HG03095 (cell line): ENCODE data around the gene RRAGC.

Experiments used
- ATAC-seq: cut with Tn5 transposase; IDR thresholded peaks from one replicate; pipeline ENCODE4 v1.9.1; 2021; ENCODE audit warnings: moderate library complexity; ENCODE audit not compliant: unreplicated experiment

Gene RRAGC

GRCh38 chr1:38859561-38860453, at the start of gene RRAGC:
Gene RRAGC, minus strand, starts transcription at chr1:38859772. Its CDS starts 126 bp downstream, at chr1:38859646.
- peak; percentile 88 for ATAC-seq

DNA sequence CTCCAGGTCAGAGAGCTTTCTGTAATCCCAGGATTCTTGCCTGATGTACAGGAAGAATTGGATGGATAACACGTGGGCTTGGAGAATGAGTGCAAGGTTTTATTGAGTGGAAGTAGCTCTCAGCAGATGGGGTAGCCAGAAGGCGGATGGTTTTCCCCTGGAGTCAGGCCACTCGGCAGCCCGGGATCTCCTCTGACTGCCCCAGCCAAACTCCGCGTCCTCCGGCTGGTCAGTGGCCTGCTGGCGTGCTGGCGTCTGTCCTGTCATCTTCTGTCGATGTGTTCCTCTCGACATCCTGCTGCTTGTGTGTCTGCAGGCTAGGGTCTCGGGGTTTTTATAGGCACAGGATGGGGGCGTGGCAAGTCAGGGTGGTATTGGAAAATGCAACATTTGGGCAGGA, 49.2 kb upstream of the RRAGC start:
- no peak for ATAC-seq

DNA sequence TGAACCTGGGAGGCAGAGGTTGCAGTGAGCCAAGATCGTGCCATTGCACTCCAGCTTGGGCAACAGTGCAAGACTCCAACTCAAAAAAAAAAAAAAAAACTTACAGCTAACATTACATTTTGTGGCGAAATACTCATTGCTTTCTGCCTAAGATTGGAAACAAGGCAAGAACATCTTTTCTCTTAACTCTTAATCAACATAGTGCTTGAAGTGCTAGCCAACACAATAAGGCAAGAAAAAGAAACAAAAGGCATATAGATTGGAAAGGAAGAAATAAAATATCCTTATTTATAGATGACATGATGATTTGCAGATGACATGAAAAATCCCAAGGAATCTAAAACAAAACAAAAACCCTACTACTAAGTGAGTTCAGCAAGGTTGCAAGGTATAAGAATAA, 46.4 kb upstream of the RRAGC start:
- ATAC-seq = no peak

DNA sequence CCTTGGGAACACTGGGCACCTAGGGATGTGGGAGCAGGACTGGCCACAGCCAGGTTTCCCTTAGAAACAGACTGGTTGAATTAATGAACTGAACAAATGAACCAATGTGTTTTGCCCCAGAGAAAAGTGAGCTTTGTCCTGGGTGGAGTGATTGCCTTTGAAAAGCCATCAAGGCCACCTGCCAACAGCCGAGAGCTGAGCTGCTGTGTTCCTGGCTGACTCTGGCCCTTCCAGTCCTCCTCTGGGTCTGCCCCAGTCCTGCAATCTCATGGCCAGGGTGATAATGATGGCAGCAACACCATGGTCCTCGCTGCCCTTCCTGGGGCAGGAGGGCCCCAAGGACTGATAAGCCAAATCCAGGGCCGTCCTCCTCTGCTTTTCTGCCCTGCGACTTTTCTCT, 40.0 kb upstream of the RRAGC start:
- ATAC-seq = no peak

DNA sequence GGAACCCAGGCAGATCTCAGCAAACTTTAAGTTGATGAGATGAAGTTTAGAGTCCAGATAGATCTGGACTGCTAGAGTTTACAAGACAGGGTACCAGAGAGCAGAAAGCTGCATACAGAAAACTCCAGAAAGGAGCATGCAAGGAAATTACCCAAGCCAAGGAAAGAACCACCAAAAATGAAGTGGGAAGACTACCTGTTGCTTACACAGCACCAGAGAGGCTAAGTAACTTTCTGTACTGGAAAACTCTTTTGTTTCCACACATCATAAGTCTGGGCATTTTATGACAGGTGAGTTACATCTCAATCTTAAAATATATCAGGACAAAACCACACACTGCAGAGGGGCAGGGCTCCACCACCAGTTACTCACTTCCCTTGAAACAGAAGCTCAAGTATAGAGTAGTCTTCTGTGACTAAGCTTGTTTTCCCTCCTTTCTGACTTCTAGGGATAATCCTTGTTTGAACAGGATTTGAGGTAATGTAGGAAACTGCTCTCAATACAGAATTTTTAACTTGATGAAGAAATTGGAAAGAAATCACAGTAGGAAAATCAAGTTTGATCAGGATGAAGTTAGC, 39.2 kb upstream of the RRAGC start:
- ATAC-seq = no peak

- ATAC-seq = no peak
Measured at GRCh38 chr1:38896169-38896568, 36.6 kb upstream of the RRAGC start.

DNA sequence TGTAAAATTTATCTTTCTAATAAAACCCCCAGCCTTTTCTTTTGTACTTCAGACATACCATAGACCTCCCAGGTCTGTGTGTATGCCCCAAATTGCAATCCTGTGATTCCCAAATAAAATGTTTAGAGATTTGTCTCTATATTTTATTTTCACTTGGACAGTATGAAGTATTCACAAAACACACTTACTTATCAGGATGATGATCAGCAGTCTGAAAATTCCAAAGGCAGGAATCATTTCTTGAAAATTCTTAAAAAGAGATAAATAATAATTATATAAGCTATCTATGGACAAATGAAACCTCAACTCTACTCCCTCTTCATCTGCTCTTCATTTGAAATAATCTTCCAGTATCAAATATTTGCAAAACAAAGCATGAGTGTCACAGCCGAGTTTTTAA, 33.4 kb upstream of the RRAGC start:
- no peak for ATAC-seq

DNA sequence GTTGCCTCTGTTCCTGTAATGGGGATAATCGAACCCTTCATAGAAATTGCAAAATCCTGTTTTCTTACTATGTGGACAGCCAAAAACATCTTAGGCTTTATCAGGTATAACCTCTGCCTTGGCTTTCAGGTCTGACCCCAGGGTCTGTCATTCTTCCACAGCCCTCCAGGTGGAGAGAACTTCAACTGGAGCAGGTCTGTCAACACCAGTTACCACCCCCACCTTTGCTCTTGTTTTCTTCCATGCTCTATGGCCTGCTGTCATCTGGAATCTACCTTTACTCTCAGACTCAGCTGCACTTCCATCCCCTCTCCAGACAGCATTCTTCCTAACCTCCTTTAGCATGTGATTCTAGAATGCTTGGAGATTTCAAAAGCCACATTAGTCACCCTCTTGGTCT, 32.2 kb upstream of the RRAGC start:
- ATAC-seq = no peak

DNA sequence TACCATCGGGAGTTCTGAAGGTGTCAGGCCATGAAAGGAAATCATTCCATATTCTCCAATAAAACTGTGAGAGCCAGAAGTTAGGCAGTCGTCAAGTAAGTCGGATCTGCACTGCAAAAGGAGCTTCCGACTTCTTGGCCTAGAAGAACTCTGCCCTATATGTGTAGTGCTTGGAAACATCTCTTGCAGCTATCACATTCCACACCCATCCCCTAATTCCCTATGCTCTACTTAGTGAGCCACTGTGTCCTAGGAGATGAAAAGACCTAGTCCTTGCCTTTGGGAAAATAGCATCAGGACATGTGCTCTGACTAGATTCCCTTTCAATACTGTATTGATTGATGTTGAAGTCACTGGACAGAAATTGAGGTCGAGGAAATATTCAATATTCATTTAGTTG, 30.0 kb upstream of the RRAGC start:
- no peak for ATAC-seq

DNA sequence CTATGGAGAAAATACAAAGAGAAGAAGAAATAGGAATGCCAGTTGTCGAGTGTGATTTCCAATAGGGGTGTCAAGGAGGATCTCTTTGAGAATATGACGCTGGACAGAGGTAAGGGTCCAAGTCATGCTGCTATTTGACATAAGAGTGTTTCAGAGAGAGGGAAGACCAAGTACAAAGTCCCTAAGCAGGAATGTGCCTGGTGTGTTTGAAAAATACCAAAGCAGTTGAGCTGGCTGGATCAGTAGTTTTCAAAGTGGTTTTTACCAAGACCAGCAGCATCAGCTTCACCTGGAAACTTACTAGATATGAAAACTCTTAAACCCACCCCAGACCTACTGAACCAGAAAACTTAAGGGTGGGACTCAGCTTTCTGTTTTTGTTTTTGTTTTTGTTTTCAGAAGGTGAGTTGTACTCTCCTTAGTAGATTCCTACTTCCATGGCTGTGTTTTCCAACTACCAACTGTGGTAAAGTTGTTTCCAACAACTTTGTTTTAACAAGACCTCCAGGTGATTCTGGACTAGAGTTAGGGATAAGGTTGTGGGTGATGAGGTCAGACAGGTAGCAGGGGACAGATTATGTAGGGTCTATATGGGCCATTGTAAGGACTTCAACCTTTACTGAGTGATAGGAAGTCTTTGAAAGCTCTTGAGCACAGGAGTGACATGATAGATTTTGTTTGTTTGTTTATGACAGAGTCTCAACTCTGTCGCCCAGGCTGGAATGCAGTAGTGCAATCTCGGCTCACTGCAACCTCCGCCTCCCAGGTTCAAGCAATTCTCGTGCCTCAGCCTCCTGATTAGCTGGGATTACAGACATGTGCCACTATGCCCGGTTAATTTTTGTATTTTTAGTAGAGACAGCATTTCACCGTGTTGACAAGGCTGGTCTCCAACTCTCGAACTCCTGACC, 29.1 kb upstream of the RRAGC start:
- no peak for ATAC-seq

- ATAC-seq = no peak
Measured at GRCh38 chr1:38885092-38885491, 25.5 kb upstream of the RRAGC start.

DNA sequence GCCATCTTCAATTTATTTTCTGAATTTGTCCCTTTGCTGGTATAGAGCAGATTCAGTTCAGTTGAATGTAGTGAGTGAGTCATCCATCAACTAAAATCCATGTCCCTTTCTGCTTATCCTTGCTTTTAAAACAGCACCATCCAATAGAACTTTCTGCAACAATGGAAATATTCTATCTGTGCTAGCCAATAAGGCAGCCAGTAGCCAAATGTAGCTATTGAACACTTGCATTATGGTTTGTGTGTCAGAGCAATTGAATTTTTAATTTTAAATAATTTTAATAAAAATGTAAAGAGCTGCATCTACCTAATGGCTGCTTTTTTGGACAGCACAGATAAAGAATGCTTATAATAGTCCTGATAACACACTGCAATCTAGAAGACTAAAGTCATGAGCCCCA, 21.9 kb upstream of the RRAGC start, which contains the start of gene GJA9:
Gene GJA9 (minus strand): TSS at position 101 of the 400 bp plus-strand sequence. CDS start 5,489 bp downstream, outside the sequence.
- ATAC-seq = no peak

GRCh38 chr1:38875811-38876210, 16.2 kb upstream of the RRAGC start:
- ATAC-seq = no peak

- ATAC-seq = peak; percentile 94
Measured at GRCh38 chr1:38873027-38873969, 13.7 kb upstream of the RRAGC start, which contains the start of gene MYCBP. Gene MYCBP, minus strand, starts transcription at chr1:38873348. Its CDS starts 43 bp downstream, at chr1:38873305.

DNA sequence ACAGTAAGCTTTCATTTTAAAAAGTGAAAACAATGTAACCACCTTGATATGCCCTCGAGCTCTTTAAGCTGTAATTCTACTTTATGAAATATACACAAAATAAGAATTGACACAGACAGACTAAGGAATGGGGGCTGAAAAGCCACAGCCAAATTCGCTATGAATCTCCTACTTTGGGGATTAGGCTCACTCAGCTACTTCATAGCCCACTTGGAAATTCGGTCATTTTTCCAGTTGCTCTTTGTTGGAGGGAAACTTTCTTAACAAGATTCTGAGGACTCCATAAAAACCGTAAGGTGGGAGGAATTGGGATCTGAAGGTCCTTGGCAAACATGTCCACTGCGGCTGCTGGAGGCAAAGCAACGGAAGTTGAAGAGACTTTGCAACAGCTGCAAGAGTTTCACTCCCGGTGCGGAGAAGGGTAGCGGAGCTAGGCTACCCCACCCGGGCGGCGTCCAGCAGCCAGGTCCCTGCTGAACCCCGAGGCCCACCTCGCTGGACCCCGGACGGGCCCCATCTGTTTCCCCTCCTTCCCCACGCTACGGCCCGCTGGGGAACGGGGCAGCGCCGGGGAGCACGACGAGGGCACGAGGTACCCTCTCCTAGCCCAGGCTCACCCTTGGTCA, 12.9 kb upstream of the RRAGC start:
- peak; percentile 23 for ATAC-seq

DNA sequence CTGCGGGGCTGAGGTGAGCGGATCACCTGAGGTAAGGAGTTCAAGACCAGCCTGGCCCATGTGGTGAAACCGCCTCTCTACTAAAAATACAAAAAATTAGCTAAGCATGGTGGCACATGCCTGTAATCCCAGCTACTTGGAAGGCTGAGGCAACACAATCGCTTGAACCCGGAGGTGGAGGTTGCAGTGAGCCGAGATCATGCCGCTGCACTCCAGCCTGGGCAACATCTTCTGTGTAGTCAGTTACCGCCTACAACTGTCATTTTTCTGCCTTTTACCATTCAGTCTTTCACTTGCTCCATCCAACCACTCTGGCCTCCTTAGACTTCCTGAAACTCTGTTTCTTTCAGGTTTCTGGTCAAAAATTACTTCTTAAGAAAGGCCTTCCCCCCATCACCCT, 11.4 kb upstream of the RRAGC start:
- ATAC-seq = no peak

- ATAC-seq = no peak
Measured at GRCh38 chr1:38867208-38867607, 7.6 kb upstream of the RRAGC start.

DNA sequence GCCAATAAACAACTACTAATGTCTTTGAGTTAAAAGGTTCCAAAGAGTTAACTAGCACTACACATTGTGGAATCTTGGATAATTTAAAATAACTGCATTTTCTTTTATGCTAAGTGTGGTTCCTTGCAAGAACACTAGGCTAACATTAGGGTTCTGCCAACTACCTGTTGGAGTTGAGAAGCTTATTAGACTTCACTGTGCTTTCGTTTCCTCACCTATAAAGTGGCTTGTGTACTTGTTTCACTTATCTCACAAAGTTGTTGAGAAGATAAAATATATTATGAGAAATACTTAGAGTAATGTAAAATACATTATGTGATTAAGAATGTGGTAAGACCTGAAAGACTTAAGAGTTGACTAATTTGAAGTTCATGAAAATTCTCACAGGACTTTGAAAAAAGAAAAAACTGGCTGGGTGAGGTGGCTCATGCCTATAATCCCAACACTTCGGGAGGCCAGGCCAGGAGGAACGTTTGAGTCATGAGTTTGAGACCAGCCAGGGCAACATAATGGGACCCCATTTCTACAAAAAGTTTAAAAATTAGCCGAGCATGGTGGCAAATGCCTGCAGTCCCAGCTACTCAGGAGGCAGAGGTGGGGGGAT, 5.6 kb upstream of the RRAGC start:
- ATAC-seq = no peak

- no peak for ATAC-seq
Measured at GRCh38 chr1:38860454-38860795, 853 bp upstream of the RRAGC start.
